ENCODE results near the gene PAIP2B.
"Not testable (repeated sequence)": the region's sequence is repeated elsewhere in the genome, so short reads cannot be mapped to it uniquely, and the experiment has no call there.

Gene PAIP2B

GRCh38 chr2:71215447-71215846 is 11.5 kb downstream of the PAIP2B start:
- DNase-seq: no peak

- DNase-seq: no peak
These were observed 14.6 kb downstream of the PAIP2B start for GRCh38 chr2:71212336-71212735.

- DNase-seq: no peak
These were observed 16.6 kb downstream of the PAIP2B start for GRCh38 chr2:71210292-71210691.

- no peak for DNase-seq
These were observed 18.1 kb downstream of the PAIP2B start for GRCh38 chr2:71208756-71209155.

- DNase-seq: no peak
These were observed 19.3 kb downstream of the PAIP2B start for GRCh38 chr2:71207601-71208000.

GRCh38 chr2:71206271-71206670 is 20.6 kb downstream of the PAIP2B start:
- DNase-seq: no peak

GRCh38 chr2:71191570-71191943 is 35.3 kb downstream of the PAIP2B start:
- DNase-seq: no peak

GRCh38 chr2:71190656-71191569 is 36.0 kb downstream of the PAIP2B start:
- DNase-seq: no peak

GRCh38 chr2:71187589-71187988 is 39.3 kb downstream of the PAIP2B start:
- DNase-seq: no peak

- DNase-seq: no peak
These were observed 39.9 kb downstream of the PAIP2B start for GRCh38 chr2:71186973-71187372.

- not testable (repeated sequence) for DNase-seq
These were observed 43.4 kb downstream of the PAIP2B start for GRCh38 chr2:71183306-71184115.

- DNase-seq: no peak
These were observed 45.6 kb downstream of the PAIP2B start for GRCh38 chr2:71181316-71181715.

GRCh38 chr2:71178836-71179235 is 48.1 kb downstream of the PAIP2B start:
- not testable (repeated sequence) for DNase-seq

GRCh38 chr2:71174207-71174606 is 52.7 kb downstream of the PAIP2B start:
- DNase-seq: no peak

GRCh38 chr2:71173096-71173495 is 53.8 kb downstream of the PAIP2B start:
- no peak for DNase-seq

GRCh38 chr2:71166812-71167211 is 60.1 kb downstream of the PAIP2B start:
- DNase-seq: no peak

- DNase-seq: peak; percentile 86
These were observed 69.6 kb downstream of the PAIP2B start for GRCh38 chr2:71157124-71157793.

GRCh38 chr2:71156573-71156972 is 70.3 kb downstream of the PAIP2B start:
- DNase-seq: no peak

- DNase-seq: no peak
These were observed 71.1 kb downstream of the PAIP2B start for GRCh38 chr2:71155846-71156245.

GRCh38 chr2:71154798-71155197 is 72.1 kb downstream of the PAIP2B start:
- DNase-seq: no peak

GRCh38 chr2:71154279-71154678 is 72.6 kb downstream of the PAIP2B start:
- DNase-seq: no peak

- DNase-seq: no peak
These were observed 73.2 kb downstream of the PAIP2B start for GRCh38 chr2:71153585-71154224.

- no peak for DNase-seq
These were observed 75.3 kb downstream of the PAIP2B start for GRCh38 chr2:71151620-71152019.
